Stomach (tissue), 9 donors: Measurements from ENCODE around the gene MC4R. TPM values are rescaled to one million over a fixed set of nuclear protein-coding genes. Genes with fewer than 3 reads are reported as not detected.

Experiments
- DNase-seq, 2 donors: peaks; one replicate each; pipeline versions ENCODE4 v3.0.0 to v3.0.0-alpha.2; 2013 to 2019
- H3K27ac ChIP-seq, 5 donors: fragments of 200-600 bp in 4 of 5; sonication (generic) in 4 of 5; one replicate each; pipeline ENCODE4 v1.5.1; 2013 to 2019; ENCODE audit warnings: mild to moderate bottlenecking in 1 of 5, moderate library complexity in 1 of 5
- H3K27me3 ChIP-seq, 3 donors: fragments of 200-600 bp; sonication (generic); one replicate each; pipeline ENCODE4 v1.5.1; 2017 to 2019; ENCODE audit warnings: mixed run types in 1 of 3
- H3K36me3 ChIP-seq, 4 donors: fragments of 200-600 bp; sonication (generic); 1 replicate in 3 of 4; 2 replicates in 1 of 4; pipeline ENCODE4 v1.5.1; 2016 to 2019
- H3K4me1 ChIP-seq, 4 donors: fragments of 200-600 bp; sonication (generic); one replicate each; pipeline ENCODE4 v1.5.1; 2016 to 2019
- H3K4me3 ChIP-seq, 4 donors: fragments of 200-600 bp; sonication (generic) in 3 of 4; one replicate each; pipeline ENCODE4 v1.5.1; 2016 to 2019; ENCODE audit warnings: mild to moderate bottlenecking in 1 of 4
- H3K9me3 ChIP-seq, 4 donors: fragments of 200-600 bp; sonication (generic); one replicate each; pipeline ENCODE4 v1.5.1; 2016 to 2019
- EP300 ChIP-seq: sonication (generic); formaldehyde crosslinking; IDR thresholded peaks from one replicate; pipeline ENCODE4 v1.6.1; 2017; ENCODE audit warnings: antibody characterized with exemption
- POLR2A ChIP-seq, 4 donors: fragments of 450-650 bp; IDR thresholded peaks; one replicate each; pipeline ENCODE4 v1.6.1; 2016; ENCODE audit warnings: antibody characterized with exemption in 4 of 4, control low read depth in 2 of 4, mild to moderate bottlenecking in 1 of 4, moderate library complexity in 1 of 4
- POLR2AphosphoS5 ChIP-seq, 3 donors: sonication (generic); formaldehyde crosslinking; IDR thresholded peaks; one replicate each; pipeline ENCODE4 v1.6.1; 2016; ENCODE audit warnings: antibody characterized with exemption in 3 of 3
- WGBS, 5 donors: extraction: QIAGEN DNeasy Blood & Tissue Kit in 3 of 5; methylation state at CpG; one replicate each; pipeline versions ENCODE4 v1.1.5 to v1.1.7; 2013 to 2018; 5-methylcytosine and 5-hydroxymethylcytosine counted together
- intact Hi-C: fragments of 100-400 bp; cut with DNase I; formaldehyde crosslinking; loops from one replicate; pipeline ENCODE4 v1.15.1; 2023; ENCODE audit warnings: low total_unique reads
- polyA plus RNA-seq, 3 donors: library from polyadenylated mRNA; stranded (reverse); fragments of 200-250 nt; gene quantifications; one replicate each; pipeline ENCODE4 v1.2.3, GENCODE V29; 2013
- total RNA-seq, 5 donors: library from RNA; depleted of rRNA; stranded (reverse); fragments of >200 nt; gene quantifications; one replicate each; pipeline versions ENCODE4 v1.1.0 to v1.2.3, GENCODE V29; 2014 to 2016
- TF ChIP-seq, protein P1 (sequence below), 7 experiments: fragments of 450-650 bp in 4 of 7; fragments of 200-600 bp in 3 of 7; sonication (generic) in 3 of 7; IDR thresholded peaks; one replicate each; pipeline ENCODE4 v1.5.1; 2016 to 2019; ENCODE audit warnings: antibody characterized with exemption in 7 of 7, control low read depth in 2 of 7, mild to moderate bottlenecking in 1 of 7
- donor health status: healthy with polysubstance abuse.
- donor health status: Bipolar disorder and iron deficiency.
- donor health status: healthy.

The MC4R gene
- total and polyA plus RNA-seq, 8 donors: 0.73 TPM; not detected in 7

DNA sequence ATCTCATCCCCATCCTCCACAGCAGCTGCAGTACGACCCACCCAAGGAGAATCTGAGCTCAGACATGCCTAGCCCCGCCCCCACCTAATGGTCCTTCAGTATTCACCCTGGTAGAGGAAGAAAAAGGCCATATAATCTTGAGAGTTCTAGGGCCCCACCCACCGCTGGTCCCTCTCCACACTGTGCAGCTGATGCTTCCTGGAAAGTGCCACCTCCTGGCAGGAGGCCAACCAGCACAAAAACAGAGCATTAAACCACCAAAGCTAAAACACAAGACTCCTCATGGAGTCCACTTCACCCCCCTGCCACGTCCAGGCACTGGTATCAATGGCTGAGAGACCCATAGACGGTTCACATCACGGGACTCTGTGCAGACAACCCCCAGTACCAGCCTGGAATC, 40.7 kb downstream of the MC4R start:
- intact Hi-C loops: no loop called here

DNA sequence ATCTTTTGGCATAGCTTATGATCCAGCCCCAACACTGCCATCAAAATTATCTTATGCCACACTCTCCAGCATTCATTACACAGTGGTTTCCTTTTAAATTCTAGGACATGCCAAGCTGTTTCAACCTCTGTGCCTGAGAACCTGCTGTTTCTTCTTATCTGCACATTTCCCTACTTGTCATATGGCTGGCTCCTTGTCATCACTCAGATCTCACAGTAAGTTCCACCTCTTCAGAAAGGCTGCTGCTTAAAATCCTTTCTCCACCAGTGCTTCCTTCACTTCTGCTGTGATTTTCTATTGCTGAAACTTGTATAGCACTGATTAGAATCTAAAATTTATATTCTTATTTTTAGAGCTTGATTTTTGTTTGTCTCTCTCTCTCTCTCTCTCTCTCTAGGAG, 43.4 kb downstream of the MC4R start:
- intact Hi-C loops: no loop called here
- no peak for TF ChIP-seq EP300
- DNase-seq: no peak
- Histone ChIP-seq H3K4me1 (no peaks in the 10 kb centered on the region), H3K27me3 (no peaks in the 10 kb centered on the region), H3K9me3 (peaks cover 0 to 12% (median 8%) of the 10 kb centered on the region in 4 donors), H3K27ac (no peak overlapping the region), H3K36me3 (no peaks in the 10 kb centered on the region), H3K4me3 (no peak overlapping the region)

More for the DNA sequence above, 40.7 kb downstream of the MC4R start:
- H3K4me3 ChIP-seq: no peak overlapping the region
- H3K9me3 ChIP-seq: peaks cover 0 to 12% (median 7%) of the 10 kb centered on the region in 4 donors
- 53 to 74% (median 65%) methylated on average over 4 to 6 of the region's 6 CpGs for WGBS, 5 donors
- H3K27me3 ChIP-seq: no peaks in the 10 kb centered on the region
- no peaks in the 10 kb centered on the region for H3K4me1 ChIP-seq
- H3K36me3 ChIP-seq: no peaks in the 10 kb centered on the region
- DNase-seq: no peak
- no peak overlapping the region for H3K27ac ChIP-seq
- TF ChIP-seq POLR2AphosphoS5 (IDR thresholded peaks at IDR 0.05) (no peak), POLR2A (IDR thresholded peaks at IDR 0.05) (no peak), EP300 (no peak)
- TF ChIP-seq, protein P1, sequence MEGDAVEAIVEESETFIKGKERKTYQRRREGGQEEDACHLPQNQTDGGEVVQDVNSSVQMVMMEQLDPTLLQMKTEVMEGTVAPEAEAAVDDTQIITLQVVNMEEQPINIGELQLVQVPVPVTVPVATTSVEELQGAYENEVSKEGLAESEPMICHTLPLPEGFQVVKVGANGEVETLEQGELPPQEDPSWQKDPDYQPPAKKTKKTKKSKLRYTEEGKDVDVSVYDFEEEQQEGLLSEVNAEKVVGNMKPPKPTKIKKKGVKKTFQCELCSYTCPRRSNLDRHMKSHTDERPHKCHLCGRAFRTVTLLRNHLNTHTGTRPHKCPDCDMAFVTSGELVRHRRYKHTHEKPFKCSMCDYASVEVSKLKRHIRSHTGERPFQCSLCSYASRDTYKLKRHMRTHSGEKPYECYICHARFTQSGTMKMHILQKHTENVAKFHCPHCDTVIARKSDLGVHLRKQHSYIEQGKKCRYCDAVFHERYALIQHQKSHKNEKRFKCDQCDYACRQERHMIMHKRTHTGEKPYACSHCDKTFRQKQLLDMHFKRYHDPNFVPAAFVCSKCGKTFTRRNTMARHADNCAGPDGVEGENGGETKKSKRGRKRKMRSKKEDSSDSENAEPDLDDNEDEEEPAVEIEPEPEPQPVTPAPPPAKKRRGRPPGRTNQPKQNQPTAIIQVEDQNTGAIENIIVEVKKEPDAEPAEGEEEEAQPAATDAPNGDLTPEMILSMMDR (IDR thresholded peaks at IDR 0.05): no peak

DNA sequence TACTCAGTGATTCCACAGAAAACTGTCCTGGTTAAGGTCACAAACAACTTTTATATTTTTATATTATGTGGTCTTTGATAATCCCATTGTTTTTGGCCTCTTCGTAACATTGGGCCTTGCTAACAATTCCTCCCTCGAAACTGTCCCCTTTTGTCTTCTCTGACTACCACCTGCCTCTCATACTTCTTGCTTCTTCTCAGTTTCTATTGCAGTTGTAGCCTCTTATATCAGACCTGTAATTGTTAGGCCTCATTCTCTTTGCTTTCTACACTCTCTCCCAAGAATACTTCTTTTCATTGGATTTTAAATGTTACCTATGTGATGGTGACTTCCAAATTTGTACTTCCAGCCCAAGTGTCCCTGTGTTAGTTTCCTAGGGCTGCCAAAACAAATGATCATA, 44.7 kb downstream of the MC4R start:
- Histone ChIP-seq H3K4me1 (no peaks in the 10 kb centered on the region), H3K4me3 (no peak overlapping the region), H3K27ac (no peak overlapping the region), H3K9me3 (peaks cover 0 to 13% (median 9%) of the 10 kb centered on the region in 4 donors), H3K27me3 (no peaks in the 10 kb centered on the region), H3K36me3 (no peaks in the 10 kb centered on the region)
- intact Hi-C loops: no loop called here
- WGBS, 5 donors: 57 to 95% (median 86%) methylated on average over 2 of the region's 2 CpGs
- DNase-seq: no peak
- no peak for TF ChIP-seq EP300
- TF ChIP-seq, protein P1 (IDR thresholded peaks at IDR 0.05): no peak
- no peak for TF ChIP-seq POLR2A (IDR thresholded peaks at IDR 0.05)
- no peak for TF ChIP-seq POLR2AphosphoS5 (IDR thresholded peaks at IDR 0.05)

DNA sequence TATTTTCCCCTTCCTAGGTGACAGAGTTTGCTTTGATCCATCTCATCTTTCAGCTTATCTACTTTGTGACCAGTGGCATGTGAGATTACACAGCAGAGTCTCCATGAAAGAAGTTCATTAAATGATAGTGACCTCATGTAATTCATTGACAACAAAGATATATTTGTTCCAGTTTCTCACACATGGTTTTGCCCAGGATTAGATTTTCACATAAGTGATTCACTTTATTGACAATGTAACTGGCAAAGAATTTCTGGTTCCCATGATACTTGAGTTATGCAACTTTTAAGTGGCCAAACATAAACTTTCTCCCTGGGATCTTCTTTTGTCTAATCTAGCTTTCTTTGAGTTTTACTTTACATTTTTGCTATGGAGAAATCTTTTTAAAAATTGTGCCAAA, 50.0 kb downstream of the MC4R start:
- TF ChIP-seq, protein P1 (IDR thresholded peaks at IDR 0.05): no peak
- TF ChIP-seq POLR2AphosphoS5 (IDR thresholded peaks at IDR 0.05): no peak
- TF ChIP-seq EP300: no peak
- TF ChIP-seq POLR2A (IDR thresholded peaks at IDR 0.05): no peak
- no peak overlapping the region for H3K27ac ChIP-seq
- no peaks in the 10 kb centered on the region for H3K4me1 ChIP-seq
- DNase-seq: no peak
- H3K27me3 ChIP-seq: no peaks in the 10 kb centered on the region
- intact Hi-C loops: no loop called here
- peaks cover 0 to 12% (median 4%) of the 10 kb centered on the region in 4 donors for H3K9me3 ChIP-seq
- H3K4me3 ChIP-seq: no peak overlapping the region
- no peaks in the 10 kb centered on the region for H3K36me3 ChIP-seq
